Measurements from ENCODE around the gene MAP3K5. TPM values are rescaled to one million over a fixed set of nuclear protein-coding genes. Genes with fewer than 3 reads are reported as not detected.
A peak's percentile ranks its signal among the peaks of the same experiment; 100 is the strongest.

MAP3K5 gene
- total and polyA plus RNA-seq, 9 of the 15 experiments (the other 6 are each of a cell fraction or from before 2014, with no cell fraction given) = 2.2 to 13.0 (median 9.9) TPM

- TF ChIP-seq PBX2 (CRISPR knock-in tag; IDR thresholded peaks at IDR 0.05; ENCODE audit: low read depth) (no peak), PBX2 (tag; conservative IDR thresholded peaks at IDR 0.05; ENCODE audit: low read depth) (peak; percentile 86), ZFP1 (CRISPR knock-in tag; IDR thresholded peaks at IDR 0.05) (no peak), XRCC5 (IDR thresholded peaks at IDR 0.05; ENCODE audit: low read depth, low read length) (no peak), MAX (CRISPR knock-in tag; IDR thresholded peaks at IDR 0.05) (no peak), CTCFL (IDR thresholded peaks at IDR 0.05; ENCODE audit: borderline replicate concordance, insufficient read depth, low read depth, low read length, poor library complexity, severe bottlenecking) (no peak), CCAR2 (IDR thresholded peaks at IDR 0.05; ENCODE audit: low read depth, low read length) (no peak), CREBBP (IDR thresholded peaks at IDR 0.05; ENCODE audit: low read depth, low read length) (no peak), ZNF583 (CRISPR knock-in tag; IDR thresholded peaks at IDR 0.05) (no peak), GTF2B (IDR thresholded peaks at IDR 0.05; ENCODE audit: extremely low read depth, insufficient read length) (no peak), ZBTB2 (IDR thresholded peaks at IDR 0.05) (no peak), ZNF830 (CRISPR knock-in tag; IDR thresholded peaks at IDR 0.05) (no peak), ZNF436 (CRISPR knock-in tag; IDR thresholded peaks at IDR 0.05) (no peak), CTBP1 (IDR thresholded peaks at IDR 0.05; ENCODE audit: borderline replicate concordance) (peak; percentile 61; the same call in 1 of the 2 replicates), ZC3H4 (CRISPR knock-in tag; IDR thresholded peaks at IDR 0.05; ENCODE audit: borderline replicate concordance) (no peak), PRDM10 (IDR thresholded peaks at IDR 0.05; ENCODE audit: partially characterized antibody) (no peak)
These were observed 54.9 kb downstream of the MAP3K5 start (continued) for GRCh38 chr6:136737374-136737844.
